Activated CD8-positive, alpha-beta T cell treated with anti-CD3 and anti-CD28 coated beads for 36 hours (primary cell): ENCODE results near the gene POLRMT. TPM values are rescaled to one million over a fixed set of nuclear protein-coding genes. Genes with fewer than 3 reads are reported as not detected.

Source experiments
- ATAC-seq: fragments of 200-7000 bp; cut with Tn5 transposase; one replicate; pipeline ENCODE4 v1.10.0; 2021; ENCODE audit warnings: mild to moderate bottlenecking, moderate library complexity
- CTCF ChIA-PET: fragments of 350-600 bp; sonication (Branson Sonifier 250); formaldehyde crosslinking; loops from one replicate; lab custom pipeline; 2021; ENCODE audit warnings: antibody characterized with exemption; lab: Charles Lee
- POLR2A ChIA-PET: fragments of 350-600 bp; sonication (Branson Sonifier 250); formaldehyde crosslinking; loops from one replicate; lab custom pipeline; 2021; ENCODE audit warnings: antibody characterized with exemption; lab: Charles Lee
- DNase-seq: peaks from one replicate; pipeline ENCODE4 v3.0.0-alpha.2; 2020
- H3K27ac Mint-ChIP-seq: one replicate; pipeline ENCODE4 v1.8.0; 2021; ENCODE audit warnings: mild to moderate bottlenecking, mixed read lengths
- H3K27me3 Mint-ChIP-seq: one replicate; pipeline ENCODE4 v1.8.0; 2021; ENCODE audit warnings: mixed read lengths
- H3K36me3 Mint-ChIP-seq: one replicate; pipeline ENCODE4 v1.8.0; 2021; ENCODE audit warnings: low read depth, mixed read lengths
- H3K4me1 Mint-ChIP-seq: one replicate; pipeline ENCODE4 v1.8.0; 2021; ENCODE audit warnings: low read depth, mixed read lengths
- H3K4me3 Mint-ChIP-seq: one replicate; pipeline ENCODE4 v1.8.0; 2021; ENCODE audit warnings: mild to moderate bottlenecking, moderate library complexity, mixed read lengths
- H3K9me3 Mint-ChIP-seq: one replicate; pipeline ENCODE4 v1.8.0; 2021; ENCODE audit warnings: mixed read lengths
- CTCF ChIP-seq: fragments of 200-600 bp; IDR thresholded peaks from one replicate; pipeline ENCODE4 v1.8.0; 2022; ENCODE audit warnings: antibody characterized with exemption, mild to moderate bottlenecking
- intact Hi-C: fragments of 100-400 bp; cut with micrococcal nuclease; formaldehyde crosslinking; loops from one replicate; pipeline ENCODE4 v1.10.0; 2022
- total RNA-seq, 2 experiments: library from RNA; stranded (reverse); gene quantifications; one replicate each; pipeline ENCODE4 v1.2.3, GENCODE V29; 2021

POLRMT gene
- total RNA-seq, 2 experiments from 2014 or later, result 66.6 to 67.9 TPM

DNA sequence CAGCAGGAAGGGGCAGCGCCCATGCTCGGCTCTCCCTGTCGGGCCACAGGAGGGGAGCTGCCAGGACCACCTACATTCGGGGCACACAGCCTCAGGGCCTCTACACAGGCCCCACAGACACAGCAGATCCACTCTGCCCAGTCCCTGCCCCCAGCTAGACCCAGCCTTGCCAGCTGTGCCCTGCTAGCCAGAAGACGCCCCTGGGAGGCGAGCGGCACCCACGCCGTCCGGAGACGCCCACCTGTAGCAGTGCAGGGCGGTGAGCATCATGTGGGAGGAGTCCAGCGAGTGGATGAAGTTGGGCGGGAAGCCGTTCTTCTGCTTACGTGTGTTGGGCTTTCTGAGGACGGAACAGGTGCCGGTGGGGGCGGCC, 15.1 kb downstream of the POLRMT start:
- Mint-ChIP-seq H3K36me3 (peaks cover 30% of the 10 kb centered on the region), H3K9me3 (no peaks in the 10 kb centered on the region), H3K4me3 (no peak overlapping the region), H3K4me1 (peaks cover 3% of the 10 kb centered on the region), H3K27ac (no peak overlapping the region), H3K27me3 (no peaks in the 10 kb centered on the region)
- DNase-seq, result no peak
- TF ChIP-seq CTCF, result no peak
- no peak for ATAC-seq
- intact Hi-C loops, result no loop called here
- ChIA-PET POLR2A (no interaction called here), CTCF (no interaction called here)

- no peaks in the 10 kb centered on the region for H3K27me3 Mint-ChIP-seq
- H3K4me1 Mint-ChIP-seq, result peaks cover 3% of the 10 kb centered on the region
These were observed 15.6 kb downstream of the POLRMT start for GRCh38 chr19:617551-618246.

DNA sequence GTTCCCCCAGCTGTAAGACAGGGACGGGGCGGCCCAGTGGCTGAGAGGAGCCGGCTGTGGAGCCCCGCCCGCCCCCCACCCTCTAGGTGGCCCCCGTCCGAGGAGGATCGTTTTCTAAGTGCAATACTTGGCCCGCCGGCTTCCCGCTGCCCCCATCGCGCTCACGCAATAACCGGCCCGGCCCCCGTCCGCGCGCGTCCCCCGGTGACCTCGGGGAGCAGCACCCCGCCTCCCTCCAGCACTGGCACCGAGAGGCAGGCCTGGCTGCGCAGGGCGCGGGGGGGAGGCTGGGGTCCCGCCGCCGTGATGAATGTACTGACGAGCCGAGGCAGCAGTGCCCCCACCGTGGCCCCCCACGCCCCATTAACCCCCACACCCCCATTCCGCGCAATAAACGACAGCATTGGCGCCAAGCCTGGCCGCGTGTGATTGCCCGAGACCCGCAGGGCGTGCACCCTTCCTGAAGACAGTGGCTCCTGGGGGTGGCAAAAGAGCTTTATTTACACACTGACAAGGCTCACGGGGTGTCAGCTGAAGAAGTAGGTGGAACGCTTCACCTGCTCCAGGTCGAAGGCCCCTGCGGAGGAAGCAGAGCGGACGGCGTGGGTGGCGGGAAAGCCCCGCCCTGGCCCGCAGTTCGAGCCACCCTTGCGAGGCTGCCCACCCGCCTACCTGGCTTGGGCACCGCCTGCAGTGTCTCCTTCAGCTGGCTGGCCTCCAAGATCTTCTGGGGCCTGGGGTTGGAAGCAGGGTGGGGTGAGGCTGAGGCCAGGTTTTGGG, 16.4 kb downstream of the POLRMT start:
- peaks cover 6% of the 10 kb centered on the region for H3K4me1 Mint-ChIP-seq
- ATAC-seq (no peak), DNase-seq (no peak)
- H3K4me3 Mint-ChIP-seq, result no peak overlapping the region
- CTCF ChIA-PET, result no interaction called here
- no peak overlapping the region for H3K27ac Mint-ChIP-seq
- no peaks in the 10 kb centered on the region for H3K9me3 Mint-ChIP-seq
- POLR2A ChIA-PET, result no interaction called here
- no peaks in the 10 kb centered on the region for H3K27me3 Mint-ChIP-seq
- intact Hi-C loops, result no loop called here
- peaks cover 37% of the 10 kb centered on the region for H3K36me3 Mint-ChIP-seq
- no peak for TF ChIP-seq CTCF

More at GRCh38 chr19:617551-618246, 15.6 kb downstream of the POLRMT start:
- ATAC-seq (no peak), DNase-seq (no peak)
- no peak for TF ChIP-seq CTCF
- Mint-ChIP-seq H3K9me3 (no peaks in the 10 kb centered on the region), H3K4me3 (no peak overlapping the region), H3K36me3 (peaks cover 35% of the 10 kb centered on the region), H3K27ac (no peak overlapping the region)
- POLR2A ChIA-PET, result no interaction called here
- CTCF ChIA-PET, result no interaction called here
- intact Hi-C loops, result no loop called here

- ChIA-PET POLR2A (no interaction called here), CTCF (no interaction called here)
- no peak for DNase-seq
- no peak for ATAC-seq
- Mint-ChIP-seq H3K27ac (no peak overlapping the region), H3K4me3 (no peak overlapping the region), H3K4me1 (peaks cover 13% of the 10 kb centered on the region), H3K27me3 (no peaks in the 10 kb centered on the region), H3K36me3 (peaks cover 37% of the 10 kb centered on the region), H3K9me3 (no peaks in the 10 kb centered on the region)
- intact Hi-C loops, result no loop called here
- no peak for TF ChIP-seq CTCF
These were observed 17.2 kb downstream of the POLRMT start for GRCh38 chr19:616062-616700.

DNA sequence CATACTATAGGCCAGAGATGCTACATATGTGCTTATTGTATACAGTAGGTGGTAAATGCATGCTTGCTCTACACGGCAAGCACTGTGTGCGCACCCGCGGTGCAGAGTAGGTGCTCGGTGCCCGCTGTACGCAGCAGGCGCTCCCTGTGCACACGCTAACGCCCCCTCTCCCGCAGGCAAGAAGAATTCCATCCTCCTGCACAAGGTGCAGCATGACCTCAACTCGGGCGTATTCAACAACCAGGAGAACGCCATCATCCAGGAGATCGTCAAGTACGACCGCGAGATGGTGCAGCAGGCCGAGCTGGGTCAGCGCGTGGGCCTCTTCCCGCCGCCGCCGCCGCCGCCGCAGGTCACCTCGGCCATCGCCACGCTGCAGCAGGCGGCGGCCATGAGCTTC, 17.7 kb downstream of the POLRMT start:
- Mint-ChIP-seq H3K27ac (no peak overlapping the region), H3K4me3 (no peak overlapping the region), H3K27me3 (no peaks in the 10 kb centered on the region), H3K36me3 (peaks cover 37% of the 10 kb centered on the region), H3K4me1 (peaks cover 16% of the 10 kb centered on the region), H3K9me3 (no peaks in the 10 kb centered on the region)
- no peak for TF ChIP-seq CTCF
- ChIA-PET POLR2A (no interaction called here), CTCF (no interaction called here)
- ATAC-seq (no peak), DNase-seq (no peak)
- intact Hi-C loops, result no loop called here
